Natural killer cell treated with Interleukin-12 subunit alpha and Interleukin-12 subunit beta and Interleukin-15 and Interleukin-18, amount 100 ng/mL, for 72 hours (primary cell): Measurements from ENCODE around the gene LOXHD1. TPM values are rescaled to one million over a fixed set of nuclear protein-coding genes. Genes with fewer than 3 reads are reported as not detected.
A peak's percentile ranks its signal among the peaks of the same experiment; 100 is the strongest.

ENCODE experiments used
- ATAC-seq, 2 donors: fragments of 150-1000 bp; cut with Tn5 transposase in 1 of 2; sonication (Bioruptor Pico), chemical (Tn5 transposase) in 1 of 2; 2 replicates each; pipeline ENCODE4 v1.10.0; 2021
- DNase-seq: peaks from one replicate; pipeline ENCODE4 v3.0.0; 2022; ENCODE audit warnings: low spot score
- H3K27ac Mint-ChIP-seq, 2 donors: 1 replicate in 1 of 2; 2 replicates in 1 of 2; pipeline ENCODE4 v1.8.0; 2022; ENCODE audit warnings: mixed read lengths in 2 of 2, mild to moderate bottlenecking in 1 of 2, moderate library complexity in 1 of 2
- H3K27me3 Mint-ChIP-seq, 2 donors: 1 replicate in 1 of 2; 2 replicates in 1 of 2; pipeline ENCODE4 v1.8.0; 2022; ENCODE audit warnings: mixed read lengths in 2 of 2
- H3K36me3 Mint-ChIP-seq: one replicate; pipeline ENCODE4 v1.8.0; 2022; ENCODE audit warnings: mixed read lengths
- H3K4me1 Mint-ChIP-seq, 2 donors: 1 replicate in 1 of 2; 2 replicates in 1 of 2; pipeline ENCODE4 v1.8.0; 2022; ENCODE audit warnings: low read depth in 2 of 2, mixed read lengths in 2 of 2, mild to moderate bottlenecking in 1 of 2
- H3K4me3 Mint-ChIP-seq: one replicate; pipeline ENCODE4 v1.8.0; 2022; ENCODE audit warnings: mixed read lengths
- H3K9me3 Mint-ChIP-seq: 2 replicates; pipeline ENCODE4 v1.8.0; 2022; ENCODE audit warnings: mixed read lengths
- total RNA-seq, 2 donors: library from RNA; stranded (reverse); gene quantifications; one replicate each; pipeline ENCODE4 v1.2.3, GENCODE V29; 2022

The LOXHD1 gene
- total RNA-seq, 2 donors from 2014 or later, result not detected

DNA sequence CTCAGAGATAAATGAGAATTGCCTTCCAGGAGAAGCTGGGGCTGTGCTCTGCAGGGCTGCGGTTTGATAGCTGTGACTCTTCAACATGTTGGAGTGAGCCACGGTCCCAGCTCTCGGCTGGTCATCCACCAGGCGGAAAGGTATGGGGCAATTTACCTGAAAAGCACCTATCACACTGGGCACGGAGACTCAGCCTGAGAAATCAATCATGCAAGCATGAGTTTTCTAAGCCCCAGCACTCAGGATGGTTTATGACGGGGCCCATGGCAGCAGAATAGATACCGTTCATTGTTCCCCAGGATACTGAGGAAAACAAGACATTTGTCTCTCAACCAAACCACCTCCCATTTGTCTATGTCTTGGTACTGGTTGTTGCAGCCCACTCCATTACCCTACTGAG is 83.9 kb downstream of the LOXHD1 start:
- no peaks in the 10 kb centered on the region for H3K36me3 Mint-ChIP-seq
- H3K9me3 Mint-ChIP-seq, result no peaks in the 10 kb centered on the region
- H3K27me3 Mint-ChIP-seq, result peaks cover 6 to 14% of the 10 kb centered on the region in 2 donors
- H3K4me1 Mint-ChIP-seq, result no peaks in the 10 kb centered on the region
- H3K27ac Mint-ChIP-seq, result no peak overlapping the region
- ATAC-seq (no peak), DNase-seq (no peak)
- no peak overlapping the region for H3K4me3 Mint-ChIP-seq

GRCh38 chr18:46571756-46572155 is 85.3 kb downstream of the LOXHD1 start:
- H3K9me3 Mint-ChIP-seq, result no peaks in the 10 kb centered on the region
- H3K4me1 Mint-ChIP-seq, result no peaks in the 10 kb centered on the region
- DNase-seq (no peak), ATAC-seq (no peak)
- no peaks in the 10 kb centered on the region for H3K36me3 Mint-ChIP-seq
- peaks cover 5 to 20% of the 10 kb centered on the region in 2 donors for H3K27me3 Mint-ChIP-seq
- no peak overlapping the region for H3K4me3 Mint-ChIP-seq
- no peak overlapping the region for H3K27ac Mint-ChIP-seq

DNA sequence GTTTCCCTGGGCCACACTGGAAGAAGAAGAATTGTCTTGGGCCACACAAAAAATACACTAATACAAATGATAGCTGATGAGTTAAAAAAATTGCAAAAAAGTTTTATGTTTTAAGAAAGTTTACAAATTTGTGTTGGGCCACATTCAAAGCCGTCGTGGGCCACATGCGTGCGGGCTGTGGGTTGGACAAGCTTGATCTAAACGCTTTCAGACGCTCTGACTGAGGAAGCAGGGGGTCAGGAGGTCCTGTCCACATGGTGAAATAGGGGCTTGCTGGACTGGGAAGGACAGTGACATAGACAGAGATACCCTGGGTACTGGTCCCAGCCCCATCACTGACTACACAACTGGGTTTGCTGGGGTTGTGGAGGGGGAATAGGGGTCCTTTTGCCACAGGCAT is 86.4 kb downstream of the LOXHD1 start:
- ATAC-seq (no peak), DNase-seq (no peak)
- no peaks in the 10 kb centered on the region for H3K36me3 Mint-ChIP-seq
- no peaks in the 10 kb centered on the region for H3K4me1 Mint-ChIP-seq
- H3K27ac Mint-ChIP-seq, result no peak overlapping the region
- no peak overlapping the region for H3K4me3 Mint-ChIP-seq
- H3K9me3 Mint-ChIP-seq, result no peaks in the 10 kb centered on the region
- peaks cover 5 to 26% of the 10 kb centered on the region in 2 donors for H3K27me3 Mint-ChIP-seq

- Mint-ChIP-seq H3K4me3 (no peak overlapping the region), H3K27me3 (peaks cover 8 to 32% of the 10 kb centered on the region in 2 donors), H3K27ac (no peak overlapping the region), H3K9me3 (no peaks in the 10 kb centered on the region), H3K4me1 (no peaks in the 10 kb centered on the region), H3K36me3 (no peaks in the 10 kb centered on the region)
- DNase-seq (no peak), ATAC-seq (no peak)
These were observed 86.9 kb downstream of the LOXHD1 start for GRCh38 chr18:46570134-46570533.

GRCh38 chr18:46569211-46569610 is 87.8 kb downstream of the LOXHD1 start:
- H3K36me3 Mint-ChIP-seq, result no peaks in the 10 kb centered on the region
- H3K4me3 Mint-ChIP-seq, result no peak overlapping the region
- H3K4me1 Mint-ChIP-seq, result no peaks in the 10 kb centered on the region
- DNase-seq, result no peak
- H3K27ac Mint-ChIP-seq, result no peak overlapping the region
- H3K9me3 Mint-ChIP-seq, result no peaks in the 10 kb centered on the region
- no peak for ATAC-seq
- H3K27me3 Mint-ChIP-seq, result peaks cover 9 to 33% of the 10 kb centered on the region in 2 donors

GRCh38 chr18:46567196-46567595 is 89.8 kb downstream of the LOXHD1 start:
- DNase-seq, result no peak
- Mint-ChIP-seq H3K36me3 (no peaks in the 10 kb centered on the region), H3K27ac (no peak overlapping the region), H3K9me3 (no peaks in the 10 kb centered on the region), H3K27me3 (peaks cover 11 to 33% of the 10 kb centered on the region in 2 donors), H3K4me3 (no peak overlapping the region), H3K4me1 (no peaks in the 10 kb centered on the region)
- ATAC-seq, result no peak

- no peaks in the 10 kb centered on the region for H3K4me1 Mint-ChIP-seq
- no peak for ATAC-seq
- H3K27ac Mint-ChIP-seq, result no peak overlapping the region
- no peaks in the 10 kb centered on the region for H3K36me3 Mint-ChIP-seq
- DNase-seq, result no peak
- H3K4me3 Mint-ChIP-seq, result no peak overlapping the region
- peaks cover 14 to 33% of the 10 kb centered on the region in 2 donors for H3K27me3 Mint-ChIP-seq
- H3K9me3 Mint-ChIP-seq, result no peaks in the 10 kb centered on the region
These were observed 90.9 kb downstream of the LOXHD1 start for GRCh38 chr18:46566111-46566510.

DNA sequence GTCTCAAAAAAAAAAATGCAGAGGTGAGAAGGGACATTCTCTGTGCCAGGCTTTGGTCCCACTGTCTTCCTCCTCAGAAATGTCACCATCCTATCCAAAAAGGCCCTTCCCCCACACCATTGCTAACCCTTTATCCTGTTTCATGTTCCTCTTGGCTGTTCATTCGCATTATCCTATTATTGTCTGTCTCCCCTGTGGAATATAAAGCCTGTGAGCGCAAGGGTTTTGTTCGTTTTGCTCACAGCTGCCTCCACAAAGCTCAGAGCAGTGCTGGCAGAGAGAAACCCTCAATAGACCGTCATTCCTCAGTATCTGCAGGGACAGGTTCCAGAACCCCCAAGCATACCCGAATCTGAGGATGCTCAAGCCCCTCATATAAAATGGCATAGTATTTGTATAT is 91.8 kb downstream of the LOXHD1 start:
- Mint-ChIP-seq H3K27me3 (peaks cover 17 to 41% of the 10 kb centered on the region in 2 donors), H3K36me3 (no peaks in the 10 kb centered on the region), H3K9me3 (no peaks in the 10 kb centered on the region), H3K4me3 (no peak overlapping the region), H3K4me1 (no peaks in the 10 kb centered on the region), H3K27ac (no peak overlapping the region)
- DNase-seq (no peak), ATAC-seq (no peak)

DNA sequence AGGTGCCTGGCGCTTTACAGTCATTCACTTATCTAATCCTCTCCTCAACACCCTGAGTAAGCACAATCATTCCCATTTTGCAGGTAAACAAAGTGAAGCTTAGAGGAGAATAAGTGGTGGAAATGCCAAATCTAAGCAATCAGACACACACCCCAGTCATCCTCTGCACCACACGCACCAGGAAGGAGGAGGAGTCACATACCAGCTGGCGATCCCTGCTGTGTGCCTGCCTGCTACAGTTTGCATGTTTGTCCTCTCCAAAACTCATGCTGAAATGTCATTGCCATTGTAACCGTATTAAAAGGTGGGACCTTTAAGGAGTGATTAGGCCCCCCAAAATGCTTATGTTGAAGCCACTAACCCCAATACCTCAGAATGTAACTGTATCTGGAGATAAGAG is 93.7 kb downstream of the LOXHD1 start:
- peaks cover 12 to 28% of the 10 kb centered on the region in 2 donors for H3K27me3 Mint-ChIP-seq
- no peaks in the 10 kb centered on the region for H3K36me3 Mint-ChIP-seq
- H3K9me3 Mint-ChIP-seq, result no peaks in the 10 kb centered on the region
- DNase-seq, result no peak
- no peaks in the 10 kb centered on the region for H3K4me1 Mint-ChIP-seq
- no peak overlapping the region for H3K27ac Mint-ChIP-seq
- ATAC-seq, result no peak
- no peak overlapping the region for H3K4me3 Mint-ChIP-seq

DNA sequence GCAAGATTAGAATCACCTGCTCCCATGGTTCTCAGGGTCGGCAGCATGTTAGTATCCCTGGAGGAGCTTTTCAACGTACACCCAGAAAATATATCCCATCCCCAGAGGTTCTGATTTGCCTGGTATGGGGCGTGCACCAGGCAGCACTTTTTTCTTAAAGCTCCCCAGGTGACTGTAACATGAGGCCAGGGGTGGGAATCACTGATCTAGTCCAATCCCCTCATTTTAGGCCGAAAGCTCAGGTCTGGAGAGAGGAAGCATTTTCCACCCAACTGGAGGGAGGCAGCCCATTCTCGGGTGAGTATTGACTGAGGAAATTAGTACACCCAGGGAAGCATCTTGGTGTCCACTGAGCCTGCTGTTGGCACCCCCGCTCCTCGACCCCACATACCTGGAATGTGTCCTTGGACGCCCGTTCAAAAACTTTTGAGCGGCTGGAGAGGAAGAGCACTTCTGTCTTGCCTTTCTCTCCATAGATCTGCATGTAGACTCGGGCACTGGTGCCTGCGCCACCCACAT is 94.3 kb downstream of the LOXHD1 start:
- Mint-ChIP-seq H3K27me3 (peaks cover 12 to 28% of the 10 kb centered on the region in 2 donors), H3K36me3 (no peaks in the 10 kb centered on the region), H3K9me3 (no peaks in the 10 kb centered on the region), H3K27ac (no peak overlapping the region), H3K4me1 (no peaks in the 10 kb centered on the region), H3K4me3 (no peak overlapping the region)
- ATAC-seq, result no peak
- no peak for DNase-seq

DNA sequence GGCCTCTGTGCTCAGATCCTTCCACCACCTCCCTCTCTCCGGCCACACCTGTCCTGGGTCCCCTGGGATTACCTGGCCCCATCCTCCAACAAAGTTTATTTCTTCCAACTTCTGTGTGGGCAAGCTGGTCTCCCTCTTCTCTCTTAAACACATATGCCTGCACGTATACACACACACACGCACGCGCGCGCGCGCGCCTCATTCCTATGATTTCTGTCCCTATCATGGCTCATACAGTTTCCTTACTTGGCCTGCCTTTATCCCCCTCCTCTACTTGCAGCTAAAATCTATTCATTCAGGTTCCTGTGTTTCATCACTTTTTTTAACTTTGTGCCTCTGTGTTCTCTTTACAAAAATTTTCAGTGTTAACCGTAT is 96.4 kb downstream of the LOXHD1 start:
- no peak for DNase-seq
- H3K9me3 Mint-ChIP-seq, result no peaks in the 10 kb centered on the region
- no peaks in the 10 kb centered on the region for H3K36me3 Mint-ChIP-seq
- H3K4me3 Mint-ChIP-seq, result no peak overlapping the region
- no peaks in the 10 kb centered on the region for H3K4me1 Mint-ChIP-seq
- H3K27ac Mint-ChIP-seq, result no peak overlapping the region
- no peak for ATAC-seq
- peaks cover 12 to 16% of the 10 kb centered on the region in 2 donors for H3K27me3 Mint-ChIP-seq

DNA sequence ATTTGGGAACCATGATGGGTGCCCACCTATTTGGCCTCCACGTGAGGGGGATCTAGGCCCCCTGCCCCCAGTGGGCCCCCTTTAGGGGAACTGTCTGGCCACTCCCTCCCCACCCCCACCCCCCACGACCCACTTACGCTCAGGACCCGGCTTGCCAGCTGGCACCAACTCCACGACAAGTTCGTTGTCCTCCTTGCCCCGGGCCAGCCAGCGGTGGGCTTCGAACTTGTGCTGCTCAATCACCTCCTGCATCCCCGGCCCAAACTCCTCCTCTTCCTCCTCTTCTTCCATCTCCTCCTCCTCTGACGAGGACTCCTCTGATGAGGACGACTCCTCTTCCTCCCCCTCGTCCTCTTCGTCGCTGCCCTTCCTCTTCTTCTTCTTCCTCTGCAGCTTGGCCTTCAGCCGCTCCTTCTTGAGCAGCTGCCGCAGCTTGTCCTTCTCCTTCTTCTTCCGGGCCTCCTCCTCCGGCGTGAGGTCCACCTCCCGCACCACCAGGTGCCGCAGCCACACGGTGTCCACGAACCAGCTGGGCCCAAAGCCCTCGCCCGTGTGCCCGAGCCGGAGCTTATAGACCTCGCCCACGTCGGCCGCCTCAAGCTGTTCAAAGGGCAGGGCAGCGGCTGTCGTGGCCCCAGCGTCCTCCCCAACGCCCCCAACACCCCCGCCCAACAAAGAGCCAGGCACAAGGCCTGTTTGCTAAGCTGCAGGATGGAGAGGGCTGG is 96.9 kb downstream of the LOXHD1 start:
- no peak overlapping the region for H3K4me3 Mint-ChIP-seq
- ATAC-seq, result no peak
- DNase-seq, result no peak
- no peaks in the 10 kb centered on the region for H3K36me3 Mint-ChIP-seq
- H3K27me3 Mint-ChIP-seq, result peaks cover 9 to 11% of the 10 kb centered on the region in 2 donors
- no peak overlapping the region for H3K27ac Mint-ChIP-seq
- H3K9me3 Mint-ChIP-seq, result no peaks in the 10 kb centered on the region
- no peaks in the 10 kb centered on the region for H3K4me1 Mint-ChIP-seq

- no peaks in the 10 kb centered on the region for H3K36me3 Mint-ChIP-seq
- H3K9me3 Mint-ChIP-seq, result no peaks in the 10 kb centered on the region
- no peaks in the 10 kb centered on the region for H3K4me1 Mint-ChIP-seq
- DNase-seq (no peak), ATAC-seq (no peak)
- H3K4me3 Mint-ChIP-seq, result no peak overlapping the region
- no peak overlapping the region for H3K27ac Mint-ChIP-seq
- peaks cover 8 to 10% of the 10 kb centered on the region in 2 donors for H3K27me3 Mint-ChIP-seq
These were observed 97.7 kb downstream of the LOXHD1 start for GRCh38 chr18:46559296-46559695.

- ATAC-seq, result peak in 1 of 2 donors; percentile 22
- H3K4me3 Mint-ChIP-seq, result no peak overlapping the region
- peak overlapping the region in 1 of 2 donors; percentile 36 for H3K27ac Mint-ChIP-seq
- no peaks in the 10 kb centered on the region for H3K4me1 Mint-ChIP-seq
- H3K36me3 Mint-ChIP-seq, result no peaks in the 10 kb centered on the region
- no peaks in the 10 kb centered on the region for H3K9me3 Mint-ChIP-seq
- DNase-seq, result no peak
- peaks cover 4 to 10% of the 10 kb centered on the region in 2 donors for H3K27me3 Mint-ChIP-seq
These were observed 100.3 kb downstream of the LOXHD1 start for GRCh38 chr18:46556590-46557206.
